Neural crest cell (in vitro differentiated cells): ENCODE results near the gene TIMM10. TPM values are rescaled to one million over a fixed set of nuclear protein-coding genes. Genes with fewer than 3 reads are reported as not detected.

Experiments
- total RNA-seq: library from RNA; stranded (reverse); gene quantifications from 2 replicates; pipeline ENCODE4 v1.2.1, GENCODE V29; 2021

TIMM10 gene
- total RNA-seq, 1 donor from 2014 or later: 108 TPM

Other genes starting within 250 kb of the TIMM10 start
- 105 and 114 TPM in 2 replicates for gene TNKS1BP1, start 205.8 kb downstream of the TIMM10 start, total RNA-seq
- gene SSRP1, start 194.9 kb downstream of the TIMM10 start, total RNA-seq: 280 TPM in 2 replicates
- 14.3 and 15.5 TPM in 2 replicates for gene P2RX3, start 192.4 kb downstream of the TIMM10 start, total RNA-seq
- not detected in 2 replicates for gene PRG3, start 149.6 kb downstream of the TIMM10 start, total RNA-seq
- 0.23 TPM in 1 of 2 replicates, not detected in the other for gene PRG2, start 140.1 kb downstream of the TIMM10 start, total RNA-seq
- 52.9 and 53.7 TPM in 2 replicates for gene SLC43A3, start 103.6 kb downstream of the TIMM10 start, total RNA-seq
- gene RTN4RL2, start 70.2 kb downstream of the TIMM10 start, total RNA-seq: 2.4 and 3.4 TPM in 2 replicates
- gene SLC43A1, start 15.1 kb downstream of the TIMM10 start, total RNA-seq: 4.5 and 4.7 TPM in 2 replicates
- gene SMTNL1, start 6.8 kb upstream of the TIMM10 start, total RNA-seq: not detected in 2 replicates
- gene UBE2L6, start 36.9 kb upstream of the TIMM10 start, total RNA-seq: 66.0 and 68.7 TPM in 2 replicates
- 28.0 and 31.7 TPM in 2 replicates for gene SERPING1, start 66.9 kb upstream of the TIMM10 start, total RNA-seq
- gene YPEL4, start 119.2 kb upstream of the TIMM10 start, total RNA-seq: 0.37 and 0.55 TPM in 2 replicates
- 23.8 and 25.7 TPM in 2 replicates for gene CLP1, start 127.0 kb upstream of the TIMM10 start, total RNA-seq
- gene ZDHHC5, start 137.4 kb upstream of the TIMM10 start, total RNA-seq: 42.7 and 50.1 TPM in 2 replicates
- gene MED19, start 181.5 kb upstream of the TIMM10 start, total RNA-seq: 24.1 and 24.7 TPM in 2 replicates
- 78.3 TPM in 2 replicates for gene TMX2, start 181.8 kb upstream of the TIMM10 start, total RNA-seq
- 208 and 212 TPM in 2 replicates for gene SELENOH, start 210.7 kb upstream of the TIMM10 start, total RNA-seq
- not detected in 2 replicates for gene BTBD18, start 221.1 kb upstream of the TIMM10 start, total RNA-seq
- 144 TPM in 2 replicates for gene CTNND1, start 231.0 kb upstream of the TIMM10 start, total RNA-seq